ENCODE measurements around the gene RPL36.
"Not testable (repeated sequence)": the region's sequence is repeated elsewhere in the genome, so short reads cannot be mapped to it uniquely, and the experiment has no call there.

The RPL36 gene

GRCh38 chr19:5695649-5696195, 5.6 kb downstream of the RPL36 start:
- peaks cover 13 to 14% of the 10 kb centered on the region in 2 donors for H3K4me1 ChIP-seq (ENCODE audit: control insufficient read depth in 1 of 2, insufficient read depth in 2 of 2, low read length in 2 of 2)
- H3K9ac ChIP-seq (ENCODE audit: low read depth in 1 of 2, low read length in 2 of 2), result no peak overlapping the region
- no peaks in the 10 kb centered on the region for H3K27me3 ChIP-seq (ENCODE audit: control insufficient read depth in 1 of 2, insufficient read depth in 2 of 2, low read length in 2 of 2)
- H3K9me3 ChIP-seq (ENCODE audit: control insufficient read depth in 1 of 2, low read length in 2 of 2), result no peaks in the 10 kb centered on the region
- peaks cover 43 to 76% of the 10 kb centered on the region in 2 donors for H3K36me3 ChIP-seq (ENCODE audit: control insufficient read depth in 1 of 2, insufficient read depth in 2 of 2, low read length in 2 of 2)
- H3K27ac ChIP-seq (ENCODE audit: low read depth, low read length), result no peak overlapping the region
- H3K4me3 ChIP-seq (ENCODE audit: low read depth in 1 of 2, low read length in 2 of 2), result no peak overlapping the region

- H3K9me3 ChIP-seq (ENCODE audit: control insufficient read depth in 1 of 2, low read length in 2 of 2), result no peaks in the 10 kb centered on the region
- no peak overlapping the region for H3K27ac ChIP-seq (ENCODE audit: low read depth, low read length)
- H3K36me3 ChIP-seq (ENCODE audit: control insufficient read depth in 1 of 2, insufficient read depth in 2 of 2, low read length in 2 of 2), result peaks cover 43 to 78% of the 10 kb centered on the region in 2 donors
- H3K27me3 ChIP-seq (ENCODE audit: control insufficient read depth in 1 of 2, insufficient read depth in 2 of 2, low read length in 2 of 2), result no peaks in the 10 kb centered on the region
- H3K4me1 ChIP-seq (ENCODE audit: control insufficient read depth in 1 of 2, insufficient read depth in 2 of 2, low read length in 2 of 2), result peaks cover 13% of the 10 kb centered on the region in 2 donors
- H3K4me3 ChIP-seq (ENCODE audit: low read depth in 1 of 2, low read length in 2 of 2), result no peak overlapping the region
- no peak overlapping the region for H3K9ac ChIP-seq (ENCODE audit: low read depth in 1 of 2, low read length in 2 of 2)
These were observed 6.3 kb downstream of the RPL36 start for GRCh38 chr19:5696196-5697021.

GRCh38 chr19:5697022-5697889, 7.2 kb downstream of the RPL36 start:
- Histone ChIP-seq H3K9me3 (ENCODE audit: control insufficient read depth in 1 of 2, low read length in 2 of 2) (no peaks in the 10 kb centered on the region), H3K27me3 (ENCODE audit: control insufficient read depth in 1 of 2, insufficient read depth in 2 of 2, low read length in 2 of 2) (no peaks in the 10 kb centered on the region), H3K9ac (ENCODE audit: low read depth in 1 of 2, low read length in 2 of 2) (no peak overlapping the region), H3K36me3 (ENCODE audit: control insufficient read depth in 1 of 2, insufficient read depth in 2 of 2, low read length in 2 of 2) (peaks cover 39 to 71% of the 10 kb centered on the region in 2 donors), H3K27ac (ENCODE audit: low read depth, low read length) (no peak overlapping the region), H3K4me3 (ENCODE audit: low read depth in 1 of 2, low read length in 2 of 2) (no peak overlapping the region), H3K4me1 (ENCODE audit: control insufficient read depth in 1 of 2, insufficient read depth in 2 of 2, low read length in 2 of 2) (peaks cover 5 to 6% of the 10 kb centered on the region in 2 donors)

GRCh38 chr19:5697890-5698634, 8.0 kb downstream of the RPL36 start:
- Histone ChIP-seq H3K27ac (ENCODE audit: low read depth, low read length) (no peak overlapping the region), H3K9me3 (ENCODE audit: control insufficient read depth in 1 of 2, low read length in 2 of 2) (no peaks in the 10 kb centered on the region), H3K36me3 (ENCODE audit: control insufficient read depth in 1 of 2, insufficient read depth in 2 of 2, low read length in 2 of 2) (peaks cover 31 to 64% of the 10 kb centered on the region in 2 donors), H3K4me3 (ENCODE audit: low read depth in 1 of 2, low read length in 2 of 2) (no peak overlapping the region), H3K4me1 (ENCODE audit: control insufficient read depth in 1 of 2, insufficient read depth in 2 of 2, low read length in 2 of 2) (no peaks in the 10 kb centered on the region), H3K27me3 (ENCODE audit: control insufficient read depth in 1 of 2, insufficient read depth in 2 of 2, low read length in 2 of 2) (no peaks in the 10 kb centered on the region), H3K9ac (ENCODE audit: low read depth in 1 of 2, low read length in 2 of 2) (no peak overlapping the region)

GRCh38 chr19:5698635-5699422, 8.7 kb downstream of the RPL36 start:
- Histone ChIP-seq H3K27me3 (ENCODE audit: control insufficient read depth in 1 of 2, insufficient read depth in 2 of 2, low read length in 2 of 2) (no peaks in the 10 kb centered on the region), H3K4me3 (ENCODE audit: low read depth in 1 of 2, low read length in 2 of 2) (no peak overlapping the region), H3K27ac (ENCODE audit: low read depth, low read length) (no peak overlapping the region), H3K4me1 (ENCODE audit: control insufficient read depth in 1 of 2, insufficient read depth in 2 of 2, low read length in 2 of 2) (no peaks in the 10 kb centered on the region), H3K9ac (ENCODE audit: low read depth in 1 of 2, low read length in 2 of 2) (no peak overlapping the region), H3K9me3 (ENCODE audit: control insufficient read depth in 1 of 2, low read length in 2 of 2) (no peaks in the 10 kb centered on the region), H3K36me3 (ENCODE audit: control insufficient read depth in 1 of 2, insufficient read depth in 2 of 2, low read length in 2 of 2) (peaks cover 24 to 64% of the 10 kb centered on the region in 2 donors)

- no peaks in the 10 kb centered on the region for H3K4me1 ChIP-seq (ENCODE audit: control insufficient read depth in 1 of 2, insufficient read depth in 2 of 2, low read length in 2 of 2)
- H3K27ac ChIP-seq (ENCODE audit: low read depth, low read length), result no peak overlapping the region
- H3K27me3 ChIP-seq (ENCODE audit: control insufficient read depth in 1 of 2, insufficient read depth in 2 of 2, low read length in 2 of 2), result no peaks in the 10 kb centered on the region
- H3K4me3 ChIP-seq (ENCODE audit: low read depth in 1 of 2, low read length in 2 of 2), result no peak overlapping the region
- H3K9ac ChIP-seq (ENCODE audit: low read depth in 1 of 2, low read length in 2 of 2), result no peak overlapping the region
- H3K36me3 ChIP-seq (ENCODE audit: control insufficient read depth in 1 of 2, insufficient read depth in 2 of 2, low read length in 2 of 2), result peaks cover 16 to 61% of the 10 kb centered on the region in 2 donors
- H3K9me3 ChIP-seq (ENCODE audit: control insufficient read depth in 1 of 2, low read length in 2 of 2), result no peaks in the 10 kb centered on the region
These were observed 10.5 kb downstream of the RPL36 start for GRCh38 chr19:5700455-5701092.

- H3K27me3 ChIP-seq (ENCODE audit: control insufficient read depth in 1 of 2, insufficient read depth in 2 of 2, low read length in 2 of 2); H3K27ac ChIP-seq (ENCODE audit: low read depth, low read length); H3K4me1 ChIP-seq (ENCODE audit: control insufficient read depth in 1 of 2, insufficient read depth in 2 of 2, low read length in 2 of 2); H3K4me3 ChIP-seq (ENCODE audit: low read depth in 1 of 2, low read length in 2 of 2); H3K9me3 ChIP-seq (ENCODE audit: control insufficient read depth in 1 of 2, low read length in 2 of 2); H3K9ac ChIP-seq (ENCODE audit: low read depth in 1 of 2, low read length in 2 of 2): not testable (repeated sequence)
- H3K36me3 ChIP-seq (ENCODE audit: control insufficient read depth in 1 of 2, insufficient read depth in 2 of 2, low read length in 2 of 2), result peaks cover 13 to 58% of the 10 kb centered on the region in 2 donors
These were observed 11.9 kb downstream of the RPL36 start for GRCh38 chr19:5702053-5702410.

GRCh38 chr19:5703819-5704818, 14.0 kb downstream of the RPL36 start:
- no peaks in the 10 kb centered on the region for H3K27me3 ChIP-seq (ENCODE audit: control insufficient read depth in 1 of 2, insufficient read depth in 2 of 2, low read length in 2 of 2)
- H3K9me3 ChIP-seq (ENCODE audit: control insufficient read depth in 1 of 2, low read length in 2 of 2), result no peaks in the 10 kb centered on the region
- no peaks in the 10 kb centered on the region for H3K4me1 ChIP-seq (ENCODE audit: control insufficient read depth in 1 of 2, insufficient read depth in 2 of 2, low read length in 2 of 2)
- no peak overlapping the region for H3K9ac ChIP-seq (ENCODE audit: low read depth in 1 of 2, low read length in 2 of 2)
- H3K27ac ChIP-seq (ENCODE audit: low read depth, low read length), result no peak overlapping the region
- H3K36me3 ChIP-seq (ENCODE audit: control insufficient read depth in 1 of 2, insufficient read depth in 2 of 2, low read length in 2 of 2), result peaks cover 18 to 56% of the 10 kb centered on the region in 2 donors
- H3K4me3 ChIP-seq (ENCODE audit: low read depth in 1 of 2, low read length in 2 of 2), result no peak overlapping the region
